ENCODE data around the gene SNTG2.

SNTG2 gene

DNA sequence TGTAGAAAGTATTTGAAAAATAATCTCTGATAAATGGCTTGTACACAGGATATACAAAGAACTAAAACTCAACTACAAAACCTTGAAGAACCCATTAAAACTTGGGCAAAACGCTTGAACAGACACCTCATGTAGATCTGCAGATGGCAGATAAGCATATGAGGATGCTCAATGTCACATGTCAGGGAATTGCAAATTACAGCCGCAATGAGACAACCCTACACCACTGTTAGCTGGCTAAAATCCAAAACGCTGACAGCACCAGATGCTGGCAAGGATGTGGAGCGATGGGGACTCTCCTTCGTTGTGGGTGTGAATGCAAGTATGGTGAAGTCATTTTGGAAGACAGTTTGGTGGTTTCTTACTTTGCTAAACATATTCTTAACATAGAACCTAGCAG is 53.7 kb downstream of the SNTG2 start:
- no peak for DNase-seq

DNA sequence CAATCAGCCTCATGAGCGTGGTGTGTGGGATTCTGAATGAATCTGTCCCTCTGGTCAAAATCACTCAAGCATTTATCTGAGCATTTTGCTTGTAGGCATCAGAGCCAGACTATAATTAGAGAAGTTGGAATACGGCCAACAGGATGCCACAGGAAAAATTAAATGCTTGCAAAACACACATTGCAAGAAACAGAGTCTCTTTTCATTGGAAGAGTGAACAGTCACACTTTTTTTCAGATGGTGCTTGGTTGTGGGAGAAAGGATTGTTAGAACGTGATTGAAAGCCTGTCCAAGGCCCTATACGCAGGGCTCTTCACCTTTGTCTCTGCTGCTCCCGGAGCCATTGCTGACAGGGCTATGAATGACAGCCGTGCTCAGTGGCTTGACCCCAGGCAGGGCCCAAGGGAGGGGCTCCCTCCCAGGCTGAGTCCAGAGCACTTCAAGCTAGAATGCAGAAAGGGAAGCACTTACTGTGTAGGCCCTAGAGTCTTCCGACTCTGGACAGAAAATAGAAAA is 59.8 kb downstream of the SNTG2 start:
- DNase-seq: peak in 3 of 4 experiments; percentile 3 to 29 (median 20)

DNA sequence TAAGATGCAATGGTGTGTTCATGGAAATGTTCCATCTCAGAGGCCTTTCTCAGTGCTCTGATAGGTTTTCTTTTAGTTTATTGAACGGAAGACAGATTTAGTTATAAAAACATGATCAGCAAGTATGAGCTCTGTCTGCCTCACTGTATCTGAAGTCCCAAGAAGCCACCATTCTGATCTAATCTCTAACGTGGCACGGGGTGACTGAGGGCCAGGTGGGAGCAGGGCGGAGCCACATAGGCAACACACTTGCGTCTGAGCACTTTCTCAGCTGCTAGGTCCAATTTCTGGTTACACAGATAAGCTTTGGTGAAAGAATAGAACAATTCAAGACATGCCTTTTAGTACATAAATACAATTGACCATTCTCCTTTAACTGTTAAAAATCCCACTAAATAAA is 60.4 kb downstream of the SNTG2 start:
- DNase-seq: no peak

DNA sequence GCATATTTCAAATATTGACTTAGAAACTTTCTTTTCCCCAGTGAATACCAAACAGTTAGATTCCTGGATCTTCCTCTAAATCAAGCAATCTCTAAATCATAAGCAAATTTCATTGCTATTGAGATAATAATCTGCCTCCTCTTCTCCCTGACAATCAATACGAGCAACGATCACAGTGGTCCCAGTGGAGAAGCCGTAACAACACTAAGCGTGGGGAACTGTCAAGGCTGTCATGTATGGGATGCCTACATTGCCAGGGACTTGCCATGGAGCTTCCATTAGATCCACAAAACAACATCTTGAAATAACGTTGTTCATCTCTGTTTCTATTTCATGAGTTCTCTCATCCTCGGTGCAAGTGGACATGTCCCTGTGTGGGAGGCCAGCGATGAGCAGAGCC is 61.3 kb downstream of the SNTG2 start:
- DNase-seq: no peak

DNA sequence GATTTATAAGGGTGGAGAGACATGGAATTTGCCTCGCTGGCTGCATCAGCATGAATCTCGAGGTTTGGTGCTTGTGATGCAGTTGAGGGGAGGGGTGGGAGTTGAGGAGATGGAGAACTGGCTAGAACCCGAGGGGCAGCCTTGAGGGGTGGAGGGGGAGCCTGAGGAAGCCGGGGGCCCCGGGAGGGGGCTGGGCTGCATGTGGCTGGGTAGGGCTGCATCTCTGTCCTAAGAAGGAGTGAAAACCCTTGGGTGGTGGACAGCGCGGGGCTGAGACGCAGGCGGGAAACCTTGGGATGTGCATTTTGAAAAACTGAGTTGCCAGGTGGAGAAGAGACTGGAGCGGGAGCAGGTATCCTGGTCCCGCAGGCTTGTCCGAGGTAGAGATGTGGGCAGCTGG is 64.2 kb downstream of the SNTG2 start:
- no peak for DNase-seq

DNA sequence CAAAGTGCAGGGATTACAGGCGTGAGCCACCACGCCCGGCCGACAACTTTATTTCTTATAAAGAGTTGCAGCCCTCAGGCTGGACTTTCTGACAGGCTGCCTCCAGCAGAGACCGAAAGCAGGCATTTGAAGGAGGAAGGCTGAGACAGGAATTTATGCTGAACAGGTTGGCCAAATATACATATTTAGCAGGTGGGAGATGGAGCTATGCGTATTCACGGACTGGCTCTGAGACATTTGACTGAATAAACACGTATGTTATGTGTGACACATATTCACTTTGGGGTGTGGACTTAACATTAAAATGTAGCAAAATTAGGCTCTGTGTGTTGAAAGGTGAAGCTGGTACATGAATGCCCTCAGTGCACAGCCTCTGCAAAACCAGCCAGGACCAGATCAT is 65.9 kb downstream of the SNTG2 start:
- DNase-seq: no peak

DNA sequence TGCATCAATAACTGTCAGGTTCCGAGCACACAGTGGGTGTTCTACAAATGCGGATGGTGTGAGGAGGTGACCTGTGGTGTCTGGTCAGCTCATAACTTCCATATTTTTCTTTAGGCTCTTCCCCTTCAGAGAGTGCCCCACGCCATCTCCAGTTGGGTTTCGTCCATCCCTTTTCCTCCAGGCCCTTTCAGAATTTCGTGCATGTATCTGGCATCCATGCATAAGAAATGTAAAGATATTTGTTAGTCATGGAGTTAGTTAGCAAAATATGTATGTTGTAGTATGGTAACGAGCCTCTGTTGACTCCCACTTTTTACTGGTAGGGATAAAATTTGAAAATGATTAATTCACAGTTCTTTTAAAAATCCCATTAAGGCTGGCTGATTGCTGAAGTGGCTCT is 67.2 kb downstream of the SNTG2 start:
- no peak for DNase-seq

DNA sequence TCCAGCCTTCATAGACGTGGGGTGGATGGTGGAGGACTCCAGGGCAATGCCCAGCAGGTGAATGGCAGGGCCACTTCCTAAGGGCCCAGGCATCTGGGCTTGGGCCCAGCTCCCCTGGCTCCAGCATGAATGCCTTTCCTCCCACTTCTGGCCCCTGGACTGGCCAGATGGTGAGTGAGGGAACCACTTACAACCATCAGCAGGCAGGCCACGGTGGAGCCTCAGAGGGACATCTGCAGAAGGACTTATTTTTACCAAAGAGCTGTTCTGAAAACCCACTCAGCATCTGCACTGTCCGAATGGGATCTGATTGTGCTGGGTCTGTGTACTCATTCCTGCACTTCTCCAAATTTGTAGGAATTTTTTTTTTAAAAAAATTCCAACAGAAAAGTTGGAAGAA is 69.6 kb downstream of the SNTG2 start:
- no peak for DNase-seq

DNA sequence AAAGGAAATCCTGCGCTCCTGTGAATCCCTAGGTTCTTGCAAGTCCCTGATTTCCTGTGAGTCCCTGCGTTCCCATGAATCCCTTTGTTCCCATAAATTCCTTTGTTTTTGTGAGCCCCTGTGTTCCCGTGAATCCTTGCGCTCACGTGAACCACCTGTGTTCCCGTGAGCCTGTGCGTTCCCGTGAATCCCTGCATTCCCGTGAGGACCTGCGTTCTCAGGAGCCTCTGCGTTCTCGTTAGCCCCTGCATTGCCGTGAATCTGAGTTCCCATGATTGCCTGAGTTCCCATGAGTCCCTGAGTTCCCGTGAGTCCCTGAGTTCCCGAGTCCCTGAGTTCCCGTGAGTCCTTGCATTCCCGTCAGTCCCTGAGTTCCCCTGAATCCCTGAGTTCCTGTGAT is 71.5 kb downstream of the SNTG2 start:
- no peak for DNase-seq

DNA sequence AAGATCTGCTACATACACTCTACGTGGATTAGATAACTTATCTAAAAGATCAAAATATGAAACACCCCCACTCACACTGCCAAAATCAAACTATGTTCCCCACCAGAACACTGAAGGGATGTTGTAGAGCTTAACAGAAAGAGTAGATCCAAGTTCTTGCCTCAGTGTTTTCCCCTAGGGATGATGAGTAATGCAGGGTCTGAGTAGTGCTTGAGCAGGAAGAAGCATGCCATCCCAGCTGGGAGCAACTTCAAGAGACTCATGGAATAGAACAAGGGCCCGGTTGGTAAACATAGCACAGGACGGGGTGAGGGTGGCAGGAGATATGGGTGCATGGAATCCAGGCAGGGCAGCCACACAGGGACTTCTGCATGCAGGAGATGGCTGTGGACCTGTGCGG is 74.3 kb downstream of the SNTG2 start:
- no peak for DNase-seq

DNA sequence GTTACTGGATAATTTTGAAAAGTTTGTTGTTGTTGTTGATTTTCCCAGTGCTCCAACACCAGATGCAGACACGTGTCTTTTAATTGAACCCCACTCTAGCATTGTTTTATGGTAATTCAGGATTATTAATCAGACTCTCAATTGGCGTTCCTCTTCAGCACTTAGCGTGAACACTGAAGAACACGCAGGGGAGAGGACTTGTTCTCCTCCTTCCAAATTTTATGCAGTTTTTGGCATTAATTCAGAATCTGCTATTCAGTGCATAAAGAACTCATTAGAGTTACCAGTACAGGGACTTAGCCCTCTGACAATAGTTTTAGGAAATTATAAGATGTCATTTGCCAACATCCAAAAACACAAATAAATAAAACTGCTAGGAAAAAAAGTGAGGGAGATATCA is 75.5 kb downstream of the SNTG2 start:
- no peak for DNase-seq

DNA sequence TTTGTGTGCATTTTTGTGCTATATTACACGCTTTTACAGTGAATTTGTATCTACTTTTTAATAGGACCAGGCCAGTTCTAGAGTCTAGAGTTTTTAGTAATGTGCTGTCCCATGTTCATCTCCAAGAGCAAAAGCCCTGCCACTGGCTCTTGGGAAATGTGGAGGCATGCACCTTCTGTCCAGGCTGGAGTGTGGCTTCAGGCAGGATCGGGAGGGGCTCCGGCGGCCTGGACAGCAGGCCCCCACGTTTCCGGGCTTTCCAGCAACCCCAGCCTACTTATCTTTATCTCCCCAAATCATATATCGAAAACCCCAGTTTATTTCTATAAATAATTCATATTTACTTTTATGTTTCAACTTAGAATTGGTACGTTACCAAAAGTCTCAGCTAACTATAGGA is 78.2 kb downstream of the SNTG2 start:
- DNase-seq: no peak

DNA sequence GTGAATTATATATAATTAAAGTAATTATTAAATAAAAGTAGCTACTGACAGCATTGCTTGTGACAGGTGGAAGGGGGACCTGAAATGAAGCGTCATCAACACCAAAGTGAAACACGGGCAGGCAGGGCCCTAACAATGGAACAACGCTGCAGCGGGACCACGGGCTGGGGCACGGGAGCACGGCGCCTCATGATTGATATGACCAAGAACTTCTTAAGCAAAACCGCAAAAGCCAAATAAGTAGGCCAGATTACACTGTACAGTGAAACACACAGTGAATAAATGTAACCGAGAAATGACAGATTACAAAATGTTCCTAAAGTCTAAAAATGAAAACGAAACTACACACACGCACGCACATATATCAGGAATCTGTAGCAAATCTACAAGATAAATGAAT is 81.4 kb downstream of the SNTG2 start:
- DNase-seq: no peak

DNA sequence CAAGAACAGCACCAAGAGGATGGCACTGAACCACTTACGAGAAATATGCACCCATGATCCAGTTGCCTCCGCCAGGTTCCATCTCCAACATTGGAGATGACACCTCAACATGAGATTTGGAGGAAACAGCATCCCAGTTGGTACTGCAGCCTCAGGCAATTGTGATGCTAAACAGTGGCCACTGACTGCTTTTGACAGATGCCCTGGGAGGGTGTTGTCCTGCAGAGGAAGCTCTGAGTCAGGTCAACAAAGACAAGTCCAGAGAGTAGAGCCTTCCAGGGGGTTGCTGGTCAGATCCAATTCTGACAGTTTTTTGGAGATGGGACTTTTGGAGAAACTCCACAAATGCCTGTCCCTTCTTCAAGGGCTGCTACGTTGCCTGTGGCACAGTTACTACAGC is 82.4 kb downstream of the SNTG2 start:
- no peak for DNase-seq

DNA sequence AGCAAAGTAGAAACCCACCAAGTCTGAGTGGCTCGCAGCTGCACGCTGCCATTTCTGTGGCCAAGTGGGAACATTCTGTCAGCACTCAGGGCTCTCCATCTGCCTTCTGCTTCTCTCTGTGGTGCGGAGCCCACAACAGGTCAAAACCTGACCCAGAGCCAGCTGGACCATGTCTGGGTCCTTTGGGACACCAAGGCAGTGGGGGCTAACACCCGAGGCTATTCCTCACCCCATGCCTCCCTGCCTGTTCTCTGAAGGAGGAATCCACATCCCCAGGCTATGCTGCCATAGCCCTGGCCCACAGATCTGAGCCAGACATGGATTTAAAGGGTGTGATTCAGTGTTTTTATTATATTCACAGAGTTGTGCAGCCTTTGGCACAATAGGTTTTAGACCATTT is 86.4 kb downstream of the SNTG2 start:
- DNase-seq: no peak

DNA sequence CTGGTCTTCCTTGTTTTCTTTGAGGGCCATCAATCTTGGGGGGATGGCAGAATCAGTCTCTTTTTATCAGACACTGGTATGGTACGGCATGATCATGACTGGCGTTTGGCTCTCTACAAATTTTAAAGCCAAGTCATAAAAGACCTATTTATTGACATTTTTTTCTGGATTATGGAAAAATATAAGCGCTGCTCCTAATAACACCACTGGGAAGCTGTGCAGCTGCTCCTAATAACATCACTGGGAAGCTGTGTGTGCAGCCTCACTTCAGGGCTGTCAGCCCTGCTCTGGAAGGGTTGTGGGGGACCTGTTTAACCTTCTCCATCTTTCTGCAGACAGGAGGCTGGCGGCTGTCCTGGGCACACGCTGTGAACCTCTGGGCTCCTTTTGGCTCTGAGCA is 88.9 kb downstream of the SNTG2 start:
- no peak for DNase-seq

DNA sequence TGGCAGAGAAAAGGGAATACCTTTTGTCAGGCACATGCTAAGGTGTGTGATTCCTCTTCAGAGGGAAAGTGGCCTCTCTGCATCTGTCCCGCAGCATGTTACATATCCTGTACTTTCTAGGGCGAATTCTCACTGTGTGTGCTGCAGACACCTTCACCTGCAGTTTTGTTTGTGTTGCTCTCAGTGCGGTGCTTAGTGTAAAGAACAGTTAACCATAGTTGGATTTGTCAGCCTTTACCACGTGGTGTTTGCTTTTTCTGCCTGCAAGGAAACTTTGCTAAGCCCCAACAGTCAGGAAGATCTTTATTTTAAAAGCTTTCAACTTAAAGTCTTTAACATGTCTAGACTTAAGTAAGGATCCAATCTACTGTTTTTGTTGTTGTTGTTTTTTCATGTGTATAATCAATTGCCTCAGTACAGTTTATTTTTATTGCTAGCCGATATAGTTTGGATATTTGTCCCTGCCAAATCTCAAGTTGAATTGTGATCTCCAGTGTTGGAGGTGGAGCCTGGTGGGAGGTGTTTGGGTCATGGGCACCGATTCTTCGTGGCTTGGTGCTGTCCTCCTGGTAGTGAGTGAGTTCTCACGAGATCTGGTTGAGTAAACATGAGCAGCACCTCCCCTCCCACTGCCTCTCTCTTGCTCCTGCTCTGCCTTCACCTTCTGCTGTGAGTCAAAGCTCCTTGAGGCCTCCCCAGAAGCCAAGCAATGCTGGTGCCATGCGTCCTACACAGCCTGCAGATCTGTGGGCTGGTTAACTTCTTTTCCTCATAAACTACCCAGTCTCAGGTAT is 90.6 kb downstream of the SNTG2 start:
- DNase-seq: no peak

DNA sequence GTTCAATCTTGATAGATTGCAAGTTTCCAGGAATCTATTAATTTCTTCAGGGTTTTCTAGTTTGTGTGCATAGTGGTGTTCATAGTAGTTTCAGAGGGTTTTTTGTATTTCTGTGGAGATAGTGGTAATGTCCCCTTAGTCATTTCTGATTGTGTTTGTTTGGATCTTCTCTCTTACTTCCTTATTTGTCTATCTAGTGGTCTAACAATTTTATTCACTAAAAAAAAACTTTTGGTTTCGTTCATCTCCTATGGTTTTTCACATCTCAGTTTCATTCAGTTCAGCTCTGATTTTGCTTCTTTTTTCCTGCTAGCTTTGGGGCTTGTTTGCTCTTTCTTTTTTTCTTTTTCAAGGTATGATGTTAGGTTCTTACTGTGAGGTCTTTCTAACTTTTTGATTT is 94.5 kb downstream of the SNTG2 start:
- DNase-seq: no peak

DNA sequence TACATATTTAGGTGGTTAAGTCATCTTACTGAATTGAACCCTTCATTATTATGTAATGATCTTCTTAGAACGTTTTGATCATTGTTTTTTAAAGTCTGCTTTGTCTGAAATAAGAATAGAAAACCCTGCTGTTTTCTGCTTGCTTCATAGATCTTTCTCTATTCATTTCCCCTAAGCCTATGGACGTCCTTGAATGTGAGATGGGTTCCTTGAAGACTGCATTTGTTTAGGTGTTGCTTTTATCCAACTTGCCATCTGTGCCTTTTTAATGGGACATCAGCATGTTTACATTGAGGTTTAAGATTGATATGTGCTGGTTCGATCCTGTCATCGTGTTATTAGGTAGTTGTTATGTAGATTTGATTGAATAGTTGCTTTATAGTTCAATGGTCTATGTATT is 95.4 kb downstream of the SNTG2 start:
- no peak for DNase-seq

DNA sequence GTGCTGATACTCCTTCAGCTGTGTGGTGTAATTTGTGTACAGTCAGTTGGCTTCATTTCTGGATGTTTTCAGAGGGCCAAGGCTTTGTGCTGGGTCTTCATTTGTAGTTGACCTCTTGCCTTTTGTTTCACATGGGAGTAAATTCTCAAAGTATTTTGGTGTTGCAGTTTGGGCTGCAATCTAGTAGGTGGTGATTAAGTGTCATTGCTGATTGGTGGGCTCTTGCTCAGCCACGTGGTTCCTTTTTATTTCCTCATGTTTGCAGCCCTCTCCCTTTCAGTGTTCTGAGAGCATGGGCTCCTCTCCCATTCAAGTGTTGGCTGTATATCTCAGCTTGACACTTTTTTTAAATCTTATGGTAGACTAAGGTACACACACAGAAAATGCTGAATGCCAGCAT is 96.8 kb downstream of the SNTG2 start:
- no peak for DNase-seq

DNA sequence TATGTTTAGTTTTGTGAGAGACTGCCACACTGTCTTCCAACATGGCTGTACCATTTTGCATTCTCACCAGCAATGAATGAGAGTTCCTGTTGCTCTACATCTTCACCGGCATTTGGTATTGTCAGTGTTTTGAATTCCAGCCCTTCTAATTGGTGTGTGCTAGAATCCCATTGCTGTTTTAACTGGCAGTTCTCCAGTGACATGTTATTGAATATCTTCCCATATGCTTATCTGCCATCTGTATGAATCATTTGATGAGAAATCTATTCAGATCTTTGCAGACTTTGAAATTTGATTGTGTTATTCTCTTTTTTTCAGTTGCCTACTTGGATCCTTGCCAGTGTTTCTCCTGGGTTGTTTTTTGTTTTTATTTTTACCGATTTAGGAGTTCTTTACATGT is 99.0 kb downstream of the SNTG2 start:
- DNase-seq: no peak

DNA sequence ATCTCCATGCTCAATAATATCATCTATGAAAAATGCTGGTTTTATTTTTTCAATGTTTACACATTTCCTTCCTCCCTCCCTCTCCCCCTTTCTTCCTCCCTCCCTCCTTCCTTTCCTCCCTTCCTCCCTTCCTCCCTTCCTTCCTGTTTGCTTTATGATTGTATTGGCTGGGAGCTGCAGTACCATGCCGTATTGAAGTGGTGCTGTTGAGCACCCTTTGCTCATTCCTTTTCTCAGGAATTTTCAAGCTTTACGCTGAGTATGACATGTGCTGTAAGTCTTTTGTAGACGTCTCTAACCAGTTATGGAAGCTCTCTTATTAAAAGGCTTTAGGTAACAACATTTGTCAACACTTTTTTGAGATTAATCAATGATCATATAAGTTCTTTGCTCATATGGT is 100.4 kb downstream of the SNTG2 start:
- DNase-seq: no peak

DNA sequence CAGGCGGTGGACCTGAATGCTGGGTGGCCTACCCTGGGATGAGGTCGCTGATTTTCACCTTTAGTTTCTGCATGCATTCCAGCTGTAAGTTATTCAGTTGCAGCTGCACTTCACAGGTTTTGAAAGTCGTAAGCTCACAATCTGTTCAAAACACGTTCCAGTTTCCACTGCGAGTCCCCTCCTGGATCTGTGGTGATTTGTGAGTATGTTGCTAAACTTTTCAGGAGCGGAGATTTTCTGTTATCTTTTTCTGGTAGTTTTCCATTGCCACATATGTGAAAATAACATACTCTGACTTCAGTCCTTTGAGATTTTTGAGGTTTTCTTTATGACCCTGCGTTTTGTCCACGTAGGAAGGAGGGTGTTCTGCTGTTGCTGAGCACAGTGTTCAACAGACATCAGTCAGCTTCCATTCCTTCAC is 102.1 kb downstream of the SNTG2 start:
- no peak for DNase-seq

DNA sequence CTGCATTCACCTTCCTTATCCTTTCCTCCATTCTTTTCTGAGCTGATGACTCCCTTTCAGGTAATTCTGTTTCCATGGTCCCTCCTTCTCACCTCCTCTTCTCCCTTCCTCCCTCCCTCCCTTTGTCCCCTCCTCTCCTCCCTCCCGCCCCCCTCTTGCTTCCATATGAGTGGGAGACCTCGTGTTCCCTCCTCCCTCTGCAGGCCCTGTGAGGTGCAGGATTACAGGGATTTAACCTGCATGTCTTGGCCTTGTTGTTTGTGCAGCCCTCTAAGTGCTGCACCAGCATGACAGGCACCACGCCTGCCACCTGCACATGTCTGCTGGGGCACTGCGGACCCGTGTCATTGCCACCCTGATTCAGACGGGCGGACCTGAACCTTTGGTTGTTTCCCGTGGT is 103.1 kb downstream of the SNTG2 start:
- no peak for DNase-seq

DNA sequence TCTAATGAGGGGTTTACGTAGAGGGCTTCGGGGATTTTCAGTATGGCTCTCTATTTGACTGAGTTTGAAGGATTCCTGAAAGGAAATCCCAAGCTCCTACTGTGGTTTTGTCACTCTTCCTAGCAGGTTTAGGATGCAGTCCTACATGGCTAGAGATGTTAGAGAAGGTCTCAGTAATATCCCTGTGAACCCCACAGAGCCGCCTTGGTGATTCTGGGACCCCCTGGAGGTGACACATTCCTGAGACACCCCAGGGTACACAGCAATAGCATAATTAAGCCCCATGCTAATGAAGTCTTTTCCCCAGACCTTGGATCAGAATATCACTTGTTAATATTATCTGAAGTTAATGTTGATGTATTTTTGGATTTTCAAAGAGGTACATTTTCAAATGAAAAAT is 103.8 kb downstream of the SNTG2 start:
- DNase-seq: no peak
